ENCODE measurements around the gene TOPORS.
"Not testable (repeated sequence)": the region's sequence is repeated elsewhere in the genome, so short reads cannot be mapped to it uniquely, and the experiment has no call there.

The TOPORS gene

DNA sequence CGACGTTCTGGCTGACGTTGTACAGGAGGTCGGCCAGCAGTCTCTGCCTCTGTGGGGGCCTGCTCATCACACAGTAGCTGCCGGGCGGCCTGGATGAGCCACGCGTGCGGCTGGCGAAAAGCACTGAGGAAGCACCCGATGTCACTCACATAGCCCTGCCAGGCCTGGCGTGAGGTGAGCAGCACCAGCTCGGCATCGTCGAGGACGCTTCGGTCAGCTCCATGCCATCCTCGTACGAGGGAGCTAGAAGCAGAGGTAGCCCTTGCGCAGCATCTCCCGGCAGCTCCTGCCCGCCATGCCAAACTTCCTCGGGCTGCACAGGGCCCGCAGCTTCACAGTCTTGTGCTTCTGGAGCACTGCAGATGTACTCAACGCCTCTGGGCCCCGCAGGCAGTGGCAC lies 14.4 kb upstream of the TOPORS start:
- DNase-seq (ENCODE audit: low spot score): no peak
- no peak for FAIRE-seq

- DNase-seq (ENCODE audit: low spot score) (no peak), FAIRE-seq (no peak)
Observed at GRCh38 chr9:32565967-32566366, 13.6 kb upstream of the TOPORS start.

GRCh38 chr9:32558408-32558934 lies 6.1 kb upstream of the TOPORS start:
- DNase-seq (ENCODE audit: low spot score) (no peak), FAIRE-seq (no peak)

- no peak for DNase-seq (ENCODE audit: low spot score)
- no peak for FAIRE-seq
Observed at GRCh38 chr9:32554591-32554990, 2.2 kb upstream of the TOPORS start.

DNA sequence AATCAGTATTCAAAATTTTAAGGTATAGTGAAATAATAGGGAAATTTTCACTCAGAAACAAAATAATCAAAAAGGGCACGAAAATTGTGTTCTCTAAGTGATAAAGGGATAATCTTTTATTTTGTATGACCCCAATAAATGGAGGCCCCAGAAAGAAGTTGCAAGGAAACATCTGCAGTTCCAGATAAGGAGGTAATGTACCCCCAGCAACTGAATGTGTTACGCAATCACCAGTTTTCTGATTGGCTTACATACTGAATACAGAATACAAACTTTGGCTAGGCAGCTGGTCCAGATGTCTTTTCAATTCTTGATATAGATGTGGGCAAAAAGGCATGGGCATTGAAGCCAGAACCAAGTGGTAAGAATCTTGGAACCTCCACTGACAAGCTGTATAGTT lies 1.7 kb upstream of the TOPORS start:
- DNase-seq (ENCODE audit: low spot score) (no peak), FAIRE-seq (no peak)

DNA sequence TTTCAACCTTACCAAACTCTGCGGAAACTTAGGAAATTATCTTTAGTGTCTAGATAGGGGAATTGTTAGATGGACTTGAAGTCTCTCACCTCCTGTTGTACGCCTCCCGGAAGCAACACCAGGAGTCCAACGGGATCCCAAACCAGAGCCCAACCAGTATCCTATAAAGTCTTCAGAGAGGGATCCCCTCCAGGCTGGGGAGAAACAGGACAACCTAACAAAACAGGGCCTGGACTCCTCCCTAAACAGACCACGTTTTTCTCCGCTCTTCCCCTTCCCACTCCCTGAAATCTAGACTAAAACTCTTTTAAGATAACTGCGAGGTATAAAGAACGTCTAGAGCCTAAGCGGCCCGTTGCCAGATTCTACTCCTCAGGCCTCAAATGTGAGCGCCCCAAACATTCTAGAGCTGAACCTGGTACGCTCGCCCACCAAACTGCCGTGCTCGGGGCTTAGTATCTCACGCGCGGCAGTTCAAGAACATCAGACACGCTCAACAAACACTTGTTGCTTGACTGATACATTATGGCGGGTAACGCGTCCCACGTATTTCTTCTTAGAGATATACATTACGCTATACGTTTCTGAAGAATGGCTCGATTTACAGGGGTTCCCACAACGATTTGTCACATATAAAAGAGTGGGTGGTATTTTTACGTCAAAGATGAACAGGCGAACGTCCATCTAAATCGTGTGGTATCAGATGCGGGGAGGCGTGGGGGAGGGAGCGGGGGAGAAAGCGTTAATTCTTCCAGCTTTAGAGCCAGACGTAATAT lies 922 bp downstream of the TOPORS start:
- FAIRE-seq: no peak
- DNase-seq (ENCODE audit: low spot score): peak; percentile 33

DNA sequence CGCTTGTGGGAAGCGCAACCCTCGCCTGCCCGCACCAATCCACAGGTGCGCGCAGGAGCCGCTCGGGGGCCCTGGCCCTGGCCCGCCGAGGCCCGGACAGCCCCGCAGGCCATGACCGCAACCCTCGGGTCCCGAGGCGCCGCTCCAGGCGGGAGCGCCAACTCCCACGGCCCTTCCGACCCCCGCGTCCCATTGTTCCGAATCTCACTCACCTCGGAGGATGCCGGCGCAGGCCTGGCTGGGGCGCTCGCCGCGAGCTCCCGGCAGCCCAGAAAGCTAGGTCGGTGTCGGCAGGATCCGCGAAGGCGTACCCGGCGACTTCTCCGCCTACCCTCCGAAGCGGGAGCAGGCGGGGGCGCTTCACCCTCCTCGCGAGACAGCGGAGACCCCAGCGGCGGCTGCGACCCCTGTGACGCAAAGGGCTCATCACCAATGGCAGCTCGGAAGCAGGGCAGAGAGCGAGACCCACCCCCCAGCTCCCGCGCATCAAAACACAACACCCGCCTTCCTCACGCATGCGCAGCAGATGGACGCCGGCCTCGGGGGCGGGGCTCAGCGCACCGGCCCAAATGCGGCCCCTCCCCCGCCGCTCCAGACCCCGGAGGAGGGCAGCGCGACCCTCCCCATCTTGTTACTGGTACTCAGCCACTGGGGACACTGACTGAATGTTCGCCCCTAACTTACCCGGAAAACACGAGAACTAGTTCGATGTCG lies 1.7 kb downstream of the TOPORS start:
- DNase-seq (ENCODE audit: low spot score) (peak; percentile 98), FAIRE-seq (no peak)

GRCh38 chr9:32550150-32550561 lies 2.2 kb downstream of the TOPORS start:
- FAIRE-seq (no peak), DNase-seq (ENCODE audit: low spot score) (peak; percentile 6)

DNA sequence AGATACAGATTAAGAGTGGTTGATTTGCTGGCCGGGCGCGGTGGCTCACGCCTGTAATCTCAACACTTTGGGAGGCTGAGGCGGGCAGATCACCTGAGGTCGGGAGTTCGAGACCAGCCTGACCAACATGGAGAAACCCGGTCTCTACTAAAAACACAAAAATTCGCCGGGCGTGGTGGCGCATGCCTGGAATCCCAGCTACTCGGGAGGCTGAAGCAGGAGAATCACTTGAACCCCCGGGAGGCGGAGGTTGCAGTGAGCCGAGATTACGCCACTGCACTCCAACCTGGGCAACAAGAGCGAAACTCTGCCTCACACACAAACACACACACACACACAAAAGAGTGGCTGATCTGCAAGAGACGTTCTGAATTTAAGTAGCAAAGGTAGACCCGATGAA lies 4.2 kb downstream of the TOPORS start:
- FAIRE-seq; DNase-seq (ENCODE audit: low spot score): not testable (repeated sequence)

DNA sequence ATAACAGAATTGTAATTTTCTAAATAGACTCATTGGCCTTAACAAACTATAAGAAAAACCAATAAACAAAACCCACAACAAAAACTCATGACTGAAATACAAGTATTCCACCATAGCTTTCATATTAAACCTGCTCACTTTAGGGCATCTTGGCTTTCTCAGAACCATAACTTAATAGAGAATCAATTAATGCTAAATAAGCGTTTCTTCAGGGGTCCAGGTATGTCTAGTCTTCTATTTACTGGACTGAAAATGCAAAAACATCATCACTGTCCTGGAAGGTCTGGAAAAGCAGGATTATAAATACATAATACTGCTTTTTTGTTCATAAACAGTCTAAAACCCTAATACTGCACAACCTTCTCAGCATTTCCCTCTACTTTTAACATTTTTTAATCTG lies 6.5 kb downstream of the TOPORS start:
- FAIRE-seq (no peak), DNase-seq (ENCODE audit: low spot score) (no peak)

GRCh38 chr9:32543047-32543446 lies 9.3 kb downstream of the TOPORS start:
- no peak for FAIRE-seq
- DNase-seq (ENCODE audit: low spot score): no peak

GRCh38 chr9:32533816-32534215 lies 18.6 kb downstream of the TOPORS start:
- FAIRE-seq: no peak
- no peak for DNase-seq (ENCODE audit: low spot score)

- DNase-seq (ENCODE audit: low spot score) (no peak), FAIRE-seq (no peak)
Observed at GRCh38 chr9:32533336-32533735, 19.1 kb downstream of the TOPORS start.

DNA sequence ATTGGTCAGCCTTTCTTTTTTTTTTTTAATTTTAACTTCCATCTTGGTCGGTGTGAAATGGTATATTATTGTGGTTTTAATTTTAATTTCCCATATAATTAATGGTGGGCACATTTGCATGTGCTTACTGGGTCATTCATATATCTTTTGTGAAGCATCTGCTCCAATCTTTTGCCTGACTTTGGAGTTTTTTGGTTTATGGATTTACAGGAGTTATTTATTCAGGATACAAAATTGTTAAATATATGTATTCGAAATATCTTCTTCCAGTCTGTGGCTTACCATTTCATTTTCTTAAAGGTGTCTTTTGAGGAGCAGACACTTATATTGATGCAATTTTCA lies 25.7 kb downstream of the TOPORS start:
- FAIRE-seq (no peak), DNase-seq (ENCODE audit: low spot score) (no peak)

- FAIRE-seq: peak; percentile 37
- peak; percentile 85 for DNase-seq (ENCODE audit: low spot score)
Observed at GRCh38 chr9:32526041-32526706, 26.2 kb downstream of the TOPORS start, which contains the start of gene RIGI. Gene RIGI (minus strand): TSS chr9:32526196. CDS start chr9:32526166, 30 bp downstream.

GRCh38 chr9:32525709-32526030 lies 26.7 kb downstream of the TOPORS start:
- FAIRE-seq (no peak), DNase-seq (ENCODE audit: low spot score) (no peak)

DNA sequence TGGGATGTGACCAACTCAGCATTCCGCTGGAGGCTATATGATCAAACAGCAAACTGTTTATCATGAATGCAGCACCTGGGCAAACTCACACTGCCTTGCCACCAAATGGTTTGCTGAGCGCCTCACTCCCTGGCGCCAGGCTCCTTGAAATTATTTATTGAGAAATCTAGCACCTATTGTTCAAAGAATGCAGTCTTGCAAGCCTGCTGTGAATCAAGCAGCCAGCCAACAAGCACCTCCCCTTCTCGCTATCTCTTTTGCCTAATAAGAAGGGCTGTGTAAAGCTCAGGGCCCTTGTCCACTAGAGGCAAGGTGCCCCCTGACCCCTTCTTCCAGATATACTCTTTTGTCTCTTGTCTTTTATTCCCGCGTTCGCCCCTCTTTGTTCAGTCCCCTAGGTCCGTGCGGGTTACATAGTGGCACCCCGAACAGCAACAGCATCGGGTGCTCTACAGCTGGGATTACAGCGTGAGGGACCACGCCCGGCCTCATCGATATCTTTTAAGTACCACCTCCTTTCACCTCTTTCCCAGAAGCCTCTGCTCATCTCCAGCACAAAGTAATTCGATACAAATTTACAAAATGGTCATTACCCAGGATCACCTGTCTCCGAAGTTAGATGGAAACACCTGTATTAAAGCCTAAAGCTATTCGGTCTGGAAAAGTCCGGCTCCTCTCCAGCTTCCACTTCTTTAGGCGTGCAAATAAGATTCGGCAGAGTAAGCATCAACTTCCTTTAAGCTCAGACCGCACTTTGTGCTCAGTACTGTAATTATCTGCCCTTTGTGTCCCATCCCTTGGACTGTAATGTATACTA lies 27.3 kb downstream of the TOPORS start:
- FAIRE-seq (no peak), DNase-seq (ENCODE audit: low spot score) (peak; percentile 14)

DNA sequence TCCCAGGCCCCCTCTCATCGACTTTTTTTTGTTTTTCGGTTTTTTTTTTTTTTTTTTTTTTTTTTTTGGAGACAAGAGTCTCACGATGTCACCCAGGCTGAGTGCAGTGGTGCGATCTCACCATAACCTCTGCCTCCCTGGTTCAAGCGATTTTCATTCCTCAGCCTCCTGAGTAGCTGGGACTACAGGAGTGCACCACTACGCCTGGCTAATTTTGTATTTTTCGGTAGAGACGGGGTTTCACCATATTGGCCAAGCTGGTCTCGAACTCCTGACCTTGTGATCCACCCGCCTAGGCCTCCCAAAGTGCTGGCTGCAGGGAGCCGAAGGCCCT lies 27.9 kb downstream of the TOPORS start:
- DNase-seq (ENCODE audit: low spot score); FAIRE-seq: not testable (repeated sequence)

- no peak for FAIRE-seq
Observed at GRCh38 chr9:32523910-32524309, 28.5 kb downstream of the TOPORS start.

GRCh38 chr9:32518276-32518675 lies 34.1 kb downstream of the TOPORS start:
- FAIRE-seq (no peak), DNase-seq (ENCODE audit: low spot score) (no peak)

More at GRCh38 chr9:32523910-32524309, 28.5 kb downstream of the TOPORS start:
- DNase-seq (ENCODE audit: low spot score): no peak

DNA sequence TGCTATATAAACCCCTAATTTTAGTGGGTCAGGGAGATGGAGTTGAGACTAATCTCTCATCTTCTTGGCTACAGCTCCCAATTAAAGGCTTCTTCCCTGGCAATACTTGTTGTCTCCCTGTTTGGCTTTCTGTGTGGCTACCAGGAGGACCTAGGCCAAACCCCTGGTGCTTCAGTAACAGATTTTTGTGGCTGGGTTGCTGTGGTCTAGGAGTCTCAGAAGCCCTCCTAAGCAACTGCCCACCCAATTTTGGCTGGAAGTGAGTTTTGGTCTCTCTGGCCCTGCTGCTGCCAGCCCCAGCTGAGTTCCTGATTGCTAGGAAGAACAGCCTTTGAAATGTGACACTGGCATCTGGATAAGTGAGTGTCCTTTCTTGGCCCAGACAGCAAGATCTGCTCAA lies 36.1 kb downstream of the TOPORS start:
- no peak for FAIRE-seq
- no peak for DNase-seq (ENCODE audit: low spot score)
